K562 (cell line): ENCODE data around the gene GGT6.
"Not testable (repeated sequence)": the region's sequence is repeated elsewhere in the genome, so short reads cannot be mapped to it uniquely, and the experiment has no call there.

Source experiments
- CTCF ChIP-seq, 3 experiments: IDR thresholded peaks in 2 of 3; conservative IDR thresholded peaks in 1 of 3; 2 replicates each; pipeline ENCODE4 v1.5.1; 2011 to 2012; ENCODE audit warnings: low read length in 3 of 3, mild to moderate bottlenecking in 3 of 3, control low read depth in 2 of 3, improper control_type of control experiment in 1 of 3, inconsistent platforms in 1 of 3, low read depth in 1 of 3, mixed read lengths in 1 of 3, moderate library complexity in 1 of 3; ENCODE audit not compliant: insufficient read depth in 2 of 3
- EZH2 ChIP-seq: IDR thresholded peaks from 2 replicates; pipeline ENCODE4 v1.6.1; 2012; ENCODE audit warnings: low read depth, mild to moderate bottlenecking, inconsistent platforms, low read length, borderline replicate concordance
- NFYB ChIP-seq: IDR thresholded peaks from 2 replicates; pipeline ENCODE4 v1.6.1; 2011; ENCODE audit warnings: mild to moderate bottlenecking, moderate library complexity; ENCODE audit not compliant: insufficient read length; ENCODE audit errors: extremely low read depth
- PHF21A ChIP-seq: fragments of 450-650 bp; IDR thresholded peaks from 2 replicates; pipeline ENCODE4 v1.6.1; 2017; ENCODE audit warnings: low read depth, borderline replicate concordance
- POLR2A ChIP-seq: fragments of 450-650 bp; conservative IDR thresholded peaks from 2 replicates; pipeline ENCODE4 v1.6.1; 2016
- TOE1 ChIP-seq, 2 experiments: fragments of 450-650 bp in 1 of 2; sonication (generic) in 1 of 2; formaldehyde crosslinking in 1 of 2; IDR thresholded peaks; 2 replicates each; pipeline versions ENCODE4 v1.7.1 to v1.8.0; 2016 to 2022; ENCODE audit warnings: borderline replicate concordance in 2 of 2, mild to moderate bottlenecking in 2 of 2, antibody characterized with exemption in 1 of 2, inconsistent platforms in 1 of 2, low read depth in 1 of 2, missing genetic modification reagents in 1 of 2, moderate library complexity in 1 of 2
- YY1 ChIP-seq, 3 experiments: IDR thresholded peaks; 2 replicates each; pipeline ENCODE4 v1.6.1; 2011; ENCODE audit warnings: low read length in 2 of 3, mild to moderate bottlenecking in 2 of 3, moderate library complexity in 2 of 3, borderline replicate concordance in 1 of 3, control low read depth in 1 of 3, low read depth in 1 of 3; ENCODE audit not compliant: insufficient read depth in 3 of 3, insufficient replicate concordance in 2 of 3, control insufficient read depth in 1 of 3, insufficient read length in 1 of 3; ENCODE audit errors: extremely low read depth in 1 of 3
- ZNF217 ChIP-seq: sonication (generic); formaldehyde crosslinking; IDR thresholded peaks from 2 replicates; pipeline ENCODE4 v1.8.0; 2022; ENCODE audit warnings: mild to moderate bottlenecking, missing genetic modification reagents
- ZNF24 ChIP-seq: fragments of 450-650 bp; IDR thresholded peaks from 2 replicates; pipeline ENCODE4 v1.6.1; 2016

GRCh38 chr17:4590042-4590441 is 29.7 kb upstream of the GGT6 start:
- TF ChIP-seq PHF21A; ZNF217; EZH2; NFYB; YY1 (IDR thresholded peaks at IDR 0.05; ENCODE audit: borderline replicate concordance in 1 of 3, control insufficient read depth in 1 of 3, extremely low read depth in 1 of 3, insufficient read depth in 3 of 3, insufficient read length in 1 of 3, insufficient replicate concordance in 2 of 3, low read depth in 1 of 3, low read length in 2 of 3); POLR2A; TOE1 (IDR thresholded peaks at IDR 0.05; ENCODE audit: borderline replicate concordance); TOE1 (CRISPR knock-in tag; IDR thresholded peaks at IDR 0.05; ENCODE audit: borderline replicate concordance, low read depth); ZNF24; CTCF (IDR thresholded peaks at IDR 0.05 in 2 of 3, conservative IDR thresholded peaks at IDR 0.05 in 1 of 3; ENCODE audit: insufficient read depth in 2 of 3, low read depth in 1 of 3, low read length in 3 of 3): not testable (repeated sequence)
